Lower leg skin (tissue), 3 donors: Measurements from ENCODE around the gene SLC9A4.
"Not testable (repeated sequence)": the region's sequence is repeated elsewhere in the genome, so short reads cannot be mapped to it uniquely, and the experiment has no call there.

ENCODE experiments used
- CTCF ChIP-seq, 3 donors: fragments of 450-650 bp; IDR thresholded peaks; one replicate each; pipeline ENCODE4 v1.5.1; 2016; ENCODE audit warnings: antibody characterized with exemption in 3 of 3, mild to moderate bottlenecking in 3 of 3, moderate library complexity in 2 of 3
- POLR2A ChIP-seq, 2 donors: fragments of 450-650 bp; IDR thresholded peaks; one replicate each; pipeline ENCODE4 v1.6.1; 2016 to 2017; ENCODE audit warnings: antibody characterized with exemption in 2 of 2, mild to moderate bottlenecking in 1 of 2, moderate library complexity in 1 of 2

- not testable (repeated sequence) for TF ChIP-seq CTCF, POLR2A (IDR thresholded peaks at IDR 0.05)
Observed at GRCh38 chr2:102562542-102562941, 89.5 kb downstream of the SLC9A4 start.
